DND-41 (cell line): ENCODE measurements around the gene PPP1R16B.

Experiments
- EZH2 ChIP-seq: IDR thresholded peaks from 3 replicates; pipeline ENCODE4 v1.6.1; 2012; ENCODE audit warnings: borderline replicate concordance, low read depth, mild to moderate bottlenecking, moderate library complexity, low read length, inconsistent platforms; ENCODE audit not compliant: severe bottlenecking
- TF ChIP-seq, protein P1 (sequence below): IDR thresholded peaks from 2 replicates; pipeline ENCODE4 v1.5.1; 2012; ENCODE audit warnings: borderline replicate concordance, low read length, moderate library complexity, mild to moderate bottlenecking; ENCODE audit not compliant: poor library complexity, severe bottlenecking; ENCODE audit errors: extremely low read depth

DNA sequence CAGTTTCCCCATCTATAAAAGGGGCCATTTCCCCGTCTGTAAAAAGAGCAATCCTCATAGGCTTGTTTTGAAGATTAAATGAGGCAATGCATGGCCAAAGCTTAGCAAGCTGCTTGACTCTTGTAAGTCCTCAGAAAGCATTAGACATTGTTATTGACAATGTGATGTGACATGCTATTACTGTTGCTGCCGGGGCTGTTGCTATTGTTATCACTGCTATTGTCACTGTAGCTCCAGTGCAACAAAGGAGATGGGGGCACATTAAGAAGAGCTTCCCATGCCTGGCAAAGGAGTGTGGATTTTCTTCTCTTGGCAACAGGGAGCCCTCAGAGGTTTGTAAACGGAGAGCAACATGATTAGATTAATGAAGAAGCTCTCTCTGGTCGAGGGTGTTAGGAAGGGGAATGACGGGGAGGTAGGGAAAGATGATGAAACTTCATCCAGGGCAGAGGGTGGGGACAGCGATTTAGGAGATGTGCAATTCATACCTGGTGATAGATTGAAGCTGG lies 87.6 kb downstream of the PPP1R16B start:
- TF ChIP-seq, protein P1, sequence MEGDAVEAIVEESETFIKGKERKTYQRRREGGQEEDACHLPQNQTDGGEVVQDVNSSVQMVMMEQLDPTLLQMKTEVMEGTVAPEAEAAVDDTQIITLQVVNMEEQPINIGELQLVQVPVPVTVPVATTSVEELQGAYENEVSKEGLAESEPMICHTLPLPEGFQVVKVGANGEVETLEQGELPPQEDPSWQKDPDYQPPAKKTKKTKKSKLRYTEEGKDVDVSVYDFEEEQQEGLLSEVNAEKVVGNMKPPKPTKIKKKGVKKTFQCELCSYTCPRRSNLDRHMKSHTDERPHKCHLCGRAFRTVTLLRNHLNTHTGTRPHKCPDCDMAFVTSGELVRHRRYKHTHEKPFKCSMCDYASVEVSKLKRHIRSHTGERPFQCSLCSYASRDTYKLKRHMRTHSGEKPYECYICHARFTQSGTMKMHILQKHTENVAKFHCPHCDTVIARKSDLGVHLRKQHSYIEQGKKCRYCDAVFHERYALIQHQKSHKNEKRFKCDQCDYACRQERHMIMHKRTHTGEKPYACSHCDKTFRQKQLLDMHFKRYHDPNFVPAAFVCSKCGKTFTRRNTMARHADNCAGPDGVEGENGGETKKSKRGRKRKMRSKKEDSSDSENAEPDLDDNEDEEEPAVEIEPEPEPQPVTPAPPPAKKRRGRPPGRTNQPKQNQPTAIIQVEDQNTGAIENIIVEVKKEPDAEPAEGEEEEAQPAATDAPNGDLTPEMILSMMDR, result no peak
- no peak for TF ChIP-seq EZH2
